ENCODE measurements around the gene NRF1.

Gene NRF1

GRCh38 chr7:129740574-129741410, 129.3 kb downstream of the NRF1 start:
- no peak for TF ChIP-seq CTCF (conservative IDR thresholded peaks at IDR 0.05; ENCODE audit: low read depth, low read length)
- no peak for DNase-seq (ENCODE audit: low read depth)
- H3K4me3 ChIP-seq (ENCODE audit: low read depth, low read length) = no peak overlapping the region

- DNase-seq (ENCODE audit: low read depth) = no peak
- TF ChIP-seq CTCF (conservative IDR thresholded peaks at IDR 0.05; ENCODE audit: low read depth, low read length) = no peak
Measured at GRCh38 chr7:129741743-129742213, 130.3 kb downstream of the NRF1 start.

GRCh38 chr7:129742256-129742655, 130.7 kb downstream of the NRF1 start:
- H3K4me3 ChIP-seq (ENCODE audit: low read depth, low read length) = no peak overlapping the region
- DNase-seq (ENCODE audit: low read depth) = no peak
- TF ChIP-seq CTCF (conservative IDR thresholded peaks at IDR 0.05; ENCODE audit: low read depth, low read length) = no peak

More at GRCh38 chr7:129741743-129742213, 130.3 kb downstream of the NRF1 start:
- no peak overlapping the region for H3K4me3 ChIP-seq (ENCODE audit: low read depth, low read length)

GRCh38 chr7:129746857-129747529, 135.5 kb downstream of the NRF1 start:
- no peak for DNase-seq (ENCODE audit: low read depth)
- H3K4me3 ChIP-seq (ENCODE audit: low read depth, low read length) = no peak overlapping the region
- TF ChIP-seq CTCF (conservative IDR thresholded peaks at IDR 0.05; ENCODE audit: low read depth, low read length) = no peak

- TF ChIP-seq CTCF (conservative IDR thresholded peaks at IDR 0.05; ENCODE audit: low read depth, low read length) = no peak
- DNase-seq (ENCODE audit: low read depth) = peak; percentile 12
- H3K4me3 ChIP-seq (ENCODE audit: low read depth, low read length) = no peak overlapping the region
Measured at GRCh38 chr7:129748356-129749109, 137.0 kb downstream of the NRF1 start.

GRCh38 chr7:129750091-129750490, 138.6 kb downstream of the NRF1 start:
- no peak overlapping the region for H3K4me3 ChIP-seq (ENCODE audit: low read depth, low read length)
- TF ChIP-seq CTCF (conservative IDR thresholded peaks at IDR 0.05; ENCODE audit: low read depth, low read length) = no peak

More at GRCh38 chr7:129750091-129750490, 138.6 kb downstream of the NRF1 start:
- DNase-seq (ENCODE audit: low read depth) = no peak

All from choroid plexus epithelial cell (primary cell).